H1 (cell line): ENCODE results near the gene TMEM212. TPM values are rescaled to one million over a fixed set of nuclear protein-coding genes. Genes with fewer than 3 reads are reported as not detected.

ENCODE experiments used
- ASH2L ChIP-seq: fragments of 200-600, 300-600 bp; sonication (generic); IDR thresholded peaks from one replicate; pipeline ENCODE4 v1.7.1; 2017; ENCODE audit warnings: low read length
- CBX8 ChIP-seq: fragments of 300-800, 300-1000 bp; sonication (generic); IDR thresholded peaks from 2 replicates; pipeline ENCODE4 v1.7.1; 2016; ENCODE audit warnings: low read depth, low read length, borderline replicate concordance
- MAFK ChIP-seq: IDR thresholded peaks from 2 replicates; pipeline ENCODE4 v1.6.1; 2012; ENCODE audit warnings: low read depth, mild to moderate bottlenecking, improper control_type of control experiment, low read length
- POLR2AphosphoS5 ChIP-seq: IDR thresholded peaks from 2 replicates; pipeline ENCODE4 v1.6.1; 2011; ENCODE audit warnings: low read depth, low read length
- SP4 ChIP-seq: IDR thresholded peaks from 2 replicates; pipeline ENCODE4 v1.6.1; 2012; ENCODE audit warnings: low read length, inconsistent platforms
- TBP ChIP-seq: IDR thresholded peaks from 2 replicates; pipeline ENCODE4 v1.6.1; 2011; ENCODE audit warnings: low read depth, low read length, improper control_type of control experiment
- ZNF274 ChIP-seq: IDR thresholded peaks from 2 replicates; pipeline ENCODE4 v1.7.0; 2012; ENCODE audit warnings: low read length, borderline replicate concordance; ENCODE audit errors: extremely low read depth
- polyA plus RNA-seq, 7 experiments: library from polyadenylated mRNA; depleted of rRNA in 3 of 7; stranded (reverse) in 5 of 7; unstranded in 2 of 7; fragments of >200 nt in 5 of 7; fragments of 200-250 nt in 2 of 7; gene quantifications; 1 replicate in 5 of 7; 2 replicates in 1 of 7; 4 replicates in 1 of 7; pipeline versions ENCODE4 v1.2.1 to v1.2.3, GENCODE V29; 2011 to 2013; ENCODE audit warnings: missing spikeins in 2 of 7, mixed read lengths in 2 of 7
- total RNA-seq: library from RNA; stranded (reverse); fragmentation: NEBNext Ultra II Directional; extraction: Animal tissue kit (Norgen Biotek cat#: 25700); gene quantifications from 2 replicates; pipeline ENCODE4 v1.2.1, GENCODE V29; 2021
- TF ChIP-seq, protein P1 (sequence below): fragments of 300-600 bp; sonication (generic); IDR thresholded peaks from 2 replicates; pipeline ENCODE4 v1.7.1; 2012; ENCODE audit warnings: low read length, moderate library complexity, mild to moderate bottlenecking, inconsistent platforms; ENCODE audit not compliant: insufficient replicate concordance
- TF ChIP-seq, protein P2 (sequence below): IDR thresholded peaks from 2 replicates; pipeline ENCODE4 v1.6.1; 2012; ENCODE audit warnings: inconsistent platforms

TMEM212 gene
- total and polyA plus RNA-seq, 2 of the 8 experiments (the other 6 are each of a cell fraction or from before 2014, with no cell fraction given): not detected

DNA sequence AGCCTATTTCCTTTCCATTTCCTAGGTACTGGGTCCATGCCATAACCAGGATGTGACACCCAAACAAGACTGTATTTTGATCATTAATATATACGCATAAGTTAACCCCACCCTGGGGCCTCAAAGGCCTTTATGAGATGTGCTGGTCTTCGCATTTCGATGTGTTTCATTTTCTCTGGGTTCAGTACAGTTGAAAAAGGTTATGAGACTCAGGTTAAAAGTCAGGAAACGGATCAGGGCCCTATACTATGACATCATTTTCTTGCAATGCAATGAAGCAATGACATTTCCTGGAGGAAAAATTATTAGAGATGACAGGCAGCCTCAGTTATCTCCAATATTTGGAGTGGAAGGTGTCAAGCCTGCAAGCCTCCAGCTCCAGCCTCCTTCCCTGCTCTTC lies 31.7 kb downstream of the TMEM212 start (continued):
- TF ChIP-seq, protein P1, sequence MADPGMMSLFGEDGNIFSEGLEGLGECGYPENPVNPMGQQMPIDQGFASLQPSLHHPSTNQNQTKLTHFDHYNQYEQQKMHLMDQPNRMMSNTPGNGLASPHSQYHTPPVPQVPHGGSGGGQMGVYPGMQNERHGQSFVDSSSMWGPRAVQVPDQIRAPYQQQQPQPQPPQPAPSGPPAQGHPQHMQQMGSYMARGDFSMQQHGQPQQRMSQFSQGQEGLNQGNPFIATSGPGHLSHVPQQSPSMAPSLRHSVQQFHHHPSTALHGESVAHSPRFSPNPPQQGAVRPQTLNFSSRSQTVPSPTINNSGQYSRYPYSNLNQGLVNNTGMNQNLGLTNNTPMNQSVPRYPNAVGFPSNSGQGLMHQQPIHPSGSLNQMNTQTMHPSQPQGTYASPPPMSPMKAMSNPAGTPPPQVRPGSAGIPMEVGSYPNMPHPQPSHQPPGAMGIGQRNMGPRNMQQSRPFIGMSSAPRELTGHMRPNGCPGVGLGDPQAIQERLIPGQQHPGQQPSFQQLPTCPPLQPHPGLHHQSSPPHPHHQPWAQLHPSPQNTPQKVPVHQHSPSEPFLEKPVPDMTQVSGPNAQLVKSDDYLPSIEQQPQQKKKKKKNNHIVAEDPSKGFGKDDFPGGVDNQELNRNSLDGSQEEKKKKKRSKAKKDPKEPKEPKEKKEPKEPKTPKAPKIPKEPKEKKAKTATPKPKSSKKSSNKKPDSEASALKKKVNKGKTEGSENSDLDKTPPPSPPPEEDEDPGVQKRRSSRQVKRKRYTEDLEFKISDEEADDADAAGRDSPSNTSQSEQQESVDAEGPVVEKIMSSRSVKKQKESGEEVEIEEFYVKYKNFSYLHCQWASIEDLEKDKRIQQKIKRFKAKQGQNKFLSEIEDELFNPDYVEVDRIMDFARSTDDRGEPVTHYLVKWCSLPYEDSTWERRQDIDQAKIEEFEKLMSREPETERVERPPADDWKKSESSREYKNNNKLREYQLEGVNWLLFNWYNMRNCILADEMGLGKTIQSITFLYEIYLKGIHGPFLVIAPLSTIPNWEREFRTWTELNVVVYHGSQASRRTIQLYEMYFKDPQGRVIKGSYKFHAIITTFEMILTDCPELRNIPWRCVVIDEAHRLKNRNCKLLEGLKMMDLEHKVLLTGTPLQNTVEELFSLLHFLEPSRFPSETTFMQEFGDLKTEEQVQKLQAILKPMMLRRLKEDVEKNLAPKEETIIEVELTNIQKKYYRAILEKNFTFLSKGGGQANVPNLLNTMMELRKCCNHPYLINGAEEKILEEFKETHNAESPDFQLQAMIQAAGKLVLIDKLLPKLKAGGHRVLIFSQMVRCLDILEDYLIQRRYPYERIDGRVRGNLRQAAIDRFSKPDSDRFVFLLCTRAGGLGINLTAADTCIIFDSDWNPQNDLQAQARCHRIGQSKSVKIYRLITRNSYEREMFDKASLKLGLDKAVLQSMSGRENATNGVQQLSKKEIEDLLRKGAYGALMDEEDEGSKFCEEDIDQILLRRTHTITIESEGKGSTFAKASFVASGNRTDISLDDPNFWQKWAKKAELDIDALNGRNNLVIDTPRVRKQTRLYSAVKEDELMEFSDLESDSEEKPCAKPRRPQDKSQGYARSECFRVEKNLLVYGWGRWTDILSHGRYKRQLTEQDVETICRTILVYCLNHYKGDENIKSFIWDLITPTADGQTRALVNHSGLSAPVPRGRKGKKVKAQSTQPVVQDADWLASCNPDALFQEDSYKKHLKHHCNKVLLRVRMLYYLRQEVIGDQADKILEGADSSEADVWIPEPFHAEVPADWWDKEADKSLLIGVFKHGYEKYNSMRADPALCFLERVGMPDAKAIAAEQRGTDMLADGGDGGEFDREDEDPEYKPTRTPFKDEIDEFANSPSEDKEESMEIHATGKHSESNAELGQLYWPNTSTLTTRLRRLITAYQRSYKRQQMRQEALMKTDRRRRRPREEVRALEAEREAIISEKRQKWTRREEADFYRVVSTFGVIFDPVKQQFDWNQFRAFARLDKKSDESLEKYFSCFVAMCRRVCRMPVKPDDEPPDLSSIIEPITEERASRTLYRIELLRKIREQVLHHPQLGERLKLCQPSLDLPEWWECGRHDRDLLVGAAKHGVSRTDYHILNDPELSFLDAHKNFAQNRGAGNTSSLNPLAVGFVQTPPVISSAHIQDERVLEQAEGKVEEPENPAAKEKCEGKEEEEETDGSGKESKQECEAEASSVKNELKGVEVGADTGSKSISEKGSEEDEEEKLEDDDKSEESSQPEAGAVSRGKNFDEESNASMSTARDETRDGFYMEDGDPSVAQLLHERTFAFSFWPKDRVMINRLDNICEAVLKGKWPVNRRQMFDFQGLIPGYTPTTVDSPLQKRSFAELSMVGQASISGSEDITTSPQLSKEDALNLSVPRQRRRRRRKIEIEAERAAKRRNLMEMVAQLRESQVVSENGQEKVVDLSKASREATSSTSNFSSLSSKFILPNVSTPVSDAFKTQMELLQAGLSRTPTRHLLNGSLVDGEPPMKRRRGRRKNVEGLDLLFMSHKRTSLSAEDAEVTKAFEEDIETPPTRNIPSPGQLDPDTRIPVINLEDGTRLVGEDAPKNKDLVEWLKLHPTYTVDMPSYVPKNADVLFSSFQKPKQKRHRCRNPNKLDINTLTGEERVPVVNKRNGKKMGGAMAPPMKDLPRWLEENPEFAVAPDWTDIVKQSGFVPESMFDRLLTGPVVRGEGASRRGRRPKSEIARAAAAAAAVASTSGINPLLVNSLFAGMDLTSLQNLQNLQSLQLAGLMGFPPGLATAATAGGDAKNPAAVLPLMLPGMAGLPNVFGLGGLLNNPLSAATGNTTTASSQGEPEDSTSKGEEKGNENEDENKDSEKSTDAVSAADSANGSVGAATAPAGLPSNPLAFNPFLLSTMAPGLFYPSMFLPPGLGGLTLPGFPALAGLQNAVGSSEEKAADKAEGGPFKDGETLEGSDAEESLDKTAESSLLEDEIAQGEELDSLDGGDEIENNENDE: no peak
- TF ChIP-seq, protein P2, sequence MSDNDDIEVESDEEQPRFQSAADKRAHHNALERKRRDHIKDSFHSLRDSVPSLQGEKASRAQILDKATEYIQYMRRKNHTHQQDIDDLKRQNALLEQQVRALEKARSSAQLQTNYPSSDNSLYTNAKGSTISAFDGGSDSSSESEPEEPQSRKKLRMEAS: no peak
- TF ChIP-seq SP4 (no peak), POLR2AphosphoS5 (no peak), TBP (no peak), MAFK (no peak), ASH2L (no peak), ZNF274 (no peak), CBX8 (no peak)
- TF ChIP-seq, all 59 proteins: peak for 0
